ENCODE results near the gene PER3. TPM values are rescaled to one million over a fixed set of nuclear protein-coding genes. Genes with fewer than 3 reads are reported as not detected.

Gene PER3
- total RNA-seq, 4 donors from 2014 or later = 3.8 to 23.9 (median 12.9) TPM

DNA sequence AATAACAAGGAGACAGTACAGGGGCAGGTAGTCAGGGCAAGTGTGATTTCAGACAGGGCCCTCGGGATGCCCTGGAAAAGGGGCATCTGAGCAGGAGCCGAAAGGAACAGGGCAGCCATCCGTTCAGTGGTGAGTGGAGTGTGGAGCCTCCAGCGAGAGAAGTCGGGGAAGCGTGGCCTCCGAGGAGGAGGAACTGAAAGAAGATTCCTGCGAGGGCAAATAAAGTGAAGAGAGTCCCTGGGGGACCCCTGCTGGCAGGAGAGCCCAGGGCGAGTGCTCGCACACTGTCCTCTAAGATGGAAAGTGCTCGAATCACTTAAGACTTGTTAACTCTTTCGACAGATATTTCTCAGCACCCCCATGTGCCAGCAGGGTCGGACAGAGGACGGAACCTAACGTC lies 72.3 kb downstream of the PER3 start:
- in situ Hi-C loops (cut with MboI; ENCODE audit: low pct_ligation_motif_present in 1 of 4, low pct_unique_long_range_greater_than_20kb in 1 of 4, low sequenced_read_pairs in 3 of 4) (no loop called here), intact Hi-C loops (cut with DNase I; ENCODE audit: low total_unique reads) (no loop called here)
- no peak overlapping the region for H3K27ac ChIP-seq
- H3K36me3 ChIP-seq = no peaks in the 10 kb centered on the region
- H3K4me3 ChIP-seq = no peak overlapping the region
- TF ChIP-seq POLR2AphosphoS5 (IDR thresholded peaks at IDR 0.05) (no peak), POLR2A (IDR thresholded peaks at IDR 0.05) (no peak), EP300 (IDR thresholded peaks at IDR 0.05; ENCODE audit: low read depth) (no peak)
- TF ChIP-seq, protein P1, sequence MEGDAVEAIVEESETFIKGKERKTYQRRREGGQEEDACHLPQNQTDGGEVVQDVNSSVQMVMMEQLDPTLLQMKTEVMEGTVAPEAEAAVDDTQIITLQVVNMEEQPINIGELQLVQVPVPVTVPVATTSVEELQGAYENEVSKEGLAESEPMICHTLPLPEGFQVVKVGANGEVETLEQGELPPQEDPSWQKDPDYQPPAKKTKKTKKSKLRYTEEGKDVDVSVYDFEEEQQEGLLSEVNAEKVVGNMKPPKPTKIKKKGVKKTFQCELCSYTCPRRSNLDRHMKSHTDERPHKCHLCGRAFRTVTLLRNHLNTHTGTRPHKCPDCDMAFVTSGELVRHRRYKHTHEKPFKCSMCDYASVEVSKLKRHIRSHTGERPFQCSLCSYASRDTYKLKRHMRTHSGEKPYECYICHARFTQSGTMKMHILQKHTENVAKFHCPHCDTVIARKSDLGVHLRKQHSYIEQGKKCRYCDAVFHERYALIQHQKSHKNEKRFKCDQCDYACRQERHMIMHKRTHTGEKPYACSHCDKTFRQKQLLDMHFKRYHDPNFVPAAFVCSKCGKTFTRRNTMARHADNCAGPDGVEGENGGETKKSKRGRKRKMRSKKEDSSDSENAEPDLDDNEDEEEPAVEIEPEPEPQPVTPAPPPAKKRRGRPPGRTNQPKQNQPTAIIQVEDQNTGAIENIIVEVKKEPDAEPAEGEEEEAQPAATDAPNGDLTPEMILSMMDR (IDR thresholded peaks at IDR 0.05) = no peak
- WGBS, 2 donors (ENCODE audit: low coverage in 1 of 2) = 22 to 60% methylated on average over 6 to 15 of the region's 15 CpGs
- no peaks in the 10 kb centered on the region for H3K4me1 ChIP-seq
- DNase-seq = no peak
- H3K27me3 ChIP-seq = no peaks in the 10 kb centered on the region
- H3K9me3 ChIP-seq = no peaks in the 10 kb centered on the region

DNA sequence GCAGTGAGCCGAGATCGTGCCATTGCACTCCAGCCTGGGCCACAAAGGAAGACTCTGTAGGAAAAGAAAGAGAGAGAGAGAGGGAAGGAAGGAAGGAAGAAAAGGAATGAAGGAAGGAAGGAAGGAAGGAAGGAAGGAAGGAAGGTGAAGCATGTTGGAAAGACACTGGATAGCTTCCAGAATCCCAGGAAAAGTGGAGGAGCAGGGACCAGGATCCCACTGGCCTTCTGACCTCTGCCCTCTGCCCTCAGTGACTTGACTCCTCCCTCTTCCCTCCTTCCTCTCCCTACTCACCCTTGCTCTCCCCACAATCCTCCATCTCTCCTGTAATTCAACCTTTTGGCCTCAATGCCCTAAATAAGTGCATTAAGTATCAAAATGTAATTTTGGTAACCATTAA lies 72.9 kb downstream of the PER3 start:
- TF ChIP-seq POLR2AphosphoS5 (IDR thresholded peaks at IDR 0.05) (no peak), EP300 (IDR thresholded peaks at IDR 0.05; ENCODE audit: low read depth) (no peak), POLR2A (IDR thresholded peaks at IDR 0.05) (no peak)
- TF ChIP-seq, protein P1 (IDR thresholded peaks at IDR 0.05) = no peak
- in situ Hi-C loops (cut with MboI; ENCODE audit: low pct_ligation_motif_present in 1 of 4, low pct_unique_long_range_greater_than_20kb in 1 of 4, low sequenced_read_pairs in 3 of 4) = no loop called here

DNA sequence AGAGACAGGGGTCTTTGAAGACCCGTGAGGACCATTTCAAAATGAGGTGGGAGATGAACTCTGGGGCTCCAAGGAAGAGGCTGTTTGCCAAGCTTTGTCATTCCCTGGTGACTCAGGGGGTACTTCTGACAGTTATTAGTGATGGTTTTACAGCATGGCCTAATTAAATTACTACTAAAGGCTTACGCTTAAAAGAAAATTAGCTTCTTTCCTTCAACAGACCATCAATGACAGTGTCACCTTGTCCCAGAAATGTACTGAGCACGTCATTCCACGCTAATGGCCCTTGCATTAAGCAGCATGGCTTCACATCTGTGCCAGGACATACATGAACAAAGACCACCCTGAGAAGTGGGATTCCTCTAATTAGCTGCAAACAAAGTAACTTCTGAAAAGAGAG lies 73.9 kb downstream of the PER3 start:
- in situ Hi-C loops (cut with MboI; ENCODE audit: low pct_ligation_motif_present in 1 of 4, low pct_unique_long_range_greater_than_20kb in 1 of 4, low sequenced_read_pairs in 3 of 4) = no loop called here
- Histone ChIP-seq H3K9me3 (no peaks in the 10 kb centered on the region), H3K27me3 (no peaks in the 10 kb centered on the region), H3K4me1 (no peaks in the 10 kb centered on the region), H3K27ac (no peak overlapping the region), H3K36me3 (no peaks in the 10 kb centered on the region), H3K4me3 (no peak overlapping the region)
- intact Hi-C loops (cut with DNase I; ENCODE audit: low total_unique reads) = no loop called here
- DNase-seq = no peak
- 75 to 82% methylated on average over 4 of the region's 4 CpGs for WGBS, 2 donors (ENCODE audit: low coverage in 1 of 2)
- no peak for TF ChIP-seq POLR2AphosphoS5 (IDR thresholded peaks at IDR 0.05)
- TF ChIP-seq EP300 (IDR thresholded peaks at IDR 0.05; ENCODE audit: low read depth) = no peak
- TF ChIP-seq POLR2A (IDR thresholded peaks at IDR 0.05) = no peak
- TF ChIP-seq, protein P1 (IDR thresholded peaks at IDR 0.05) = no peak

More for the DNA sequence above, 72.9 kb downstream of the PER3 start:
- Histone ChIP-seq H3K27me3 (no peaks in the 10 kb centered on the region), H3K4me3 (no peak overlapping the region), H3K36me3 (no peaks in the 10 kb centered on the region), H3K4me1 (no peaks in the 10 kb centered on the region), H3K27ac (no peak overlapping the region), H3K9me3 (no peaks in the 10 kb centered on the region)
- 63% methylated on average over 2 of the region's 2 CpGs; no CpG with 5 or more reads in 1 of the 2 donors for WGBS, 2 donors (ENCODE audit: low coverage in 1 of 2)
- DNase-seq = no peak
- intact Hi-C loops (cut with DNase I; ENCODE audit: low total_unique reads) = no loop called here

DNA sequence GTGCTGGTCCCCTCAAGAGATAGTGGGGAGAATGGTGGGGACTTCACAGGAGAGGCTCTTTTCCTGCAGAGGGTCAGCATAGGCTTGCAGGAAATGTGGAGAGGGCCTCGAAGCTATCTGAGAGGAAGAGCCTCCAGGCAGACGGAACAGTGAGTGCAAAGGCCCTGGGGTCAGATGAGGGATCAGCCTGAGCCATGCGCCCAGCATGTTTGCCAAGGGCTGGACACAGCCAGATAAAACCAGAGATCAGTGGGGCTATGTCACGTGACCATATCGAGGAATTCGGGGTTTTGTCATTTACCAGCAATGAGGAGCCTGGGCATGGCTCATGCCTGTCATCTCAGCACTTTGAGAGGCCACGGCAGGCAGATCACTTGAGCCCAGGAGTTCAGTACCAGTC lies 75.3 kb downstream of the PER3 start:
- Histone ChIP-seq H3K4me1 (no peaks in the 10 kb centered on the region), H3K36me3 (no peaks in the 10 kb centered on the region), H3K4me3 (no peak overlapping the region), H3K27ac (no peak overlapping the region), H3K27me3 (no peaks in the 10 kb centered on the region), H3K9me3 (no peaks in the 10 kb centered on the region)
- TF ChIP-seq, protein P1 (IDR thresholded peaks at IDR 0.05) = no peak
- TF ChIP-seq EP300 (IDR thresholded peaks at IDR 0.05; ENCODE audit: low read depth) = no peak
- no peak for TF ChIP-seq POLR2A (IDR thresholded peaks at IDR 0.05)
- no peak for TF ChIP-seq POLR2AphosphoS5 (IDR thresholded peaks at IDR 0.05)
- in situ Hi-C loops (cut with MboI; ENCODE audit: low pct_ligation_motif_present in 1 of 4, low pct_unique_long_range_greater_than_20kb in 1 of 4, low sequenced_read_pairs in 3 of 4) = no loop called here
- no peak for DNase-seq
- WGBS, 2 donors (ENCODE audit: low coverage in 1 of 2) = 86% methylated on average over 7 of the region's 7 CpGs; no CpG with 5 or more reads in 1 of the 2 donors
- intact Hi-C loops (cut with DNase I; ENCODE audit: low total_unique reads) = no loop called here
